Omental fat pad (tissue), 4 donors: Measurements from ENCODE around the gene GLRX5. TPM values are rescaled to one million over a fixed set of nuclear protein-coding genes. Genes with fewer than 3 reads are reported as not detected.

ENCODE experiments used
- ATAC-seq: fragments of 150-250 bp; one replicate; pipeline ENCODE4 v1.9.1; 2016; ENCODE audit warnings: mild to moderate bottlenecking, moderate library complexity; ENCODE audit not compliant: low FRiP score
- DNase-seq: peaks from one replicate; pipeline ENCODE4 v3.0.0-alpha.2; 2019; ENCODE audit warnings: low spot score
- CTCF ChIP-seq, 3 donors: fragments of 450-650 bp; IDR thresholded peaks; one replicate each; pipeline ENCODE4 v1.5.1; 2016 to 2017; ENCODE audit warnings: antibody characterized with exemption in 3 of 3, mild to moderate bottlenecking in 3 of 3, moderate library complexity in 2 of 3
- total RNA-seq, 4 donors: library from RNA; depleted of rRNA; stranded (reverse); fragments of >200 nt; gene quantifications; one replicate each; pipeline ENCODE4 v1.1.0, GENCODE V29; 2016

The GLRX5 gene
- total RNA-seq, 4 donors from 2014 or later: 25.5 to 36.8 (median 27.2) TPM

- ATAC-seq: no peak
- no peak for DNase-seq
- TF ChIP-seq CTCF (IDR thresholded peaks at IDR 0.05): no peak
These were observed 5.6 kb upstream of the GLRX5 start for GRCh38 chr14:95529216-95529615.

GRCh38 chr14:95530473-95531276 is 4.2 kb upstream of the GLRX5 start:
- no peak for DNase-seq
- no peak for TF ChIP-seq CTCF (IDR thresholded peaks at IDR 0.05)
- no peak for ATAC-seq

- ATAC-seq (no peak), DNase-seq (no peak)
- TF ChIP-seq CTCF (IDR thresholded peaks at IDR 0.05): no peak
These were observed 3.4 kb upstream of the GLRX5 start for GRCh38 chr14:95531473-95531872.

- no peak for TF ChIP-seq CTCF (IDR thresholded peaks at IDR 0.05)
- DNase-seq: no peak
- no peak for ATAC-seq
These were observed 2.9 kb upstream of the GLRX5 start for GRCh38 chr14:95531969-95532368.

- DNase-seq (no peak), ATAC-seq (no peak)
These were observed 1.4 kb upstream of the GLRX5 start for GRCh38 chr14:95533391-95533821.

GRCh38 chr14:95533822-95534221 is 1.0 kb upstream of the GLRX5 start:
- ATAC-seq: no peak
- no peak for DNase-seq
- TF ChIP-seq CTCF (IDR thresholded peaks at IDR 0.05): no peak

More at GRCh38 chr14:95533391-95533821, 1.4 kb upstream of the GLRX5 start:
- no peak for TF ChIP-seq CTCF (IDR thresholded peaks at IDR 0.05)
